ENCODE measurements around the gene CTSA.

Gene CTSA

GRCh38 chr20:45920462-45921336 lies 29.6 kb downstream of the CTSA start:
- ATAC-seq (ENCODE audit: low read depth): peak; percentile 8; the same call in 1 of the 3 replicates
- Histone ChIP-seq H3K27me3 (ENCODE audit: insufficient read depth, poor library complexity, severe bottlenecking) (no peaks in the 10 kb centered on the region), H3K4me3 (ENCODE audit: severe bottlenecking) (no peak overlapping the region), H3K27ac (ENCODE audit: poor library complexity, severe bottlenecking) (no peak overlapping the region), H3K36me3 (ENCODE audit: low read depth) (no peaks in the 10 kb centered on the region), H3K9me3 (ENCODE audit: severe bottlenecking) (no peaks in the 10 kb centered on the region), H3K4me1 (ENCODE audit: insufficient read depth, poor library complexity, severe bottlenecking) (no peaks in the 10 kb centered on the region)
- no peak for DNase-seq (ENCODE audit: low spot score)
- TF ChIP-seq CTCF (IDR thresholded peaks at IDR 0.05; ENCODE audit: poor library complexity, severe bottlenecking): no peak

GRCh38 chr20:45921337-45922189 lies 30.4 kb downstream of the CTSA start:
- no peaks in the 10 kb centered on the region for H3K9me3 ChIP-seq (ENCODE audit: severe bottlenecking)
- H3K36me3 ChIP-seq (ENCODE audit: low read depth): no peaks in the 10 kb centered on the region
- H3K4me3 ChIP-seq (ENCODE audit: severe bottlenecking): no peak overlapping the region
- H3K4me1 ChIP-seq (ENCODE audit: insufficient read depth, poor library complexity, severe bottlenecking): no peaks in the 10 kb centered on the region
- DNase-seq (ENCODE audit: low spot score) (no peak), ATAC-seq (ENCODE audit: low read depth) (no peak)
- H3K27me3 ChIP-seq (ENCODE audit: insufficient read depth, poor library complexity, severe bottlenecking): no peaks in the 10 kb centered on the region
- H3K27ac ChIP-seq (ENCODE audit: poor library complexity, severe bottlenecking): no peak overlapping the region
- no peak for TF ChIP-seq CTCF (IDR thresholded peaks at IDR 0.05; ENCODE audit: poor library complexity, severe bottlenecking)

- TF ChIP-seq CTCF (IDR thresholded peaks at IDR 0.05; ENCODE audit: poor library complexity, severe bottlenecking): no peak
- H3K4me3 ChIP-seq (ENCODE audit: severe bottlenecking): no peak overlapping the region
- 0 out of 3 replicates have a peak, but pooled peaks have one; percentile 8 for ATAC-seq (ENCODE audit: low read depth)
- no peak for DNase-seq (ENCODE audit: low spot score)
- H3K27me3 ChIP-seq (ENCODE audit: insufficient read depth, poor library complexity, severe bottlenecking): no peaks in the 10 kb centered on the region
- no peaks in the 10 kb centered on the region for H3K4me1 ChIP-seq (ENCODE audit: insufficient read depth, poor library complexity, severe bottlenecking)
- no peak overlapping the region for H3K27ac ChIP-seq (ENCODE audit: poor library complexity, severe bottlenecking)
- no peaks in the 10 kb centered on the region for H3K36me3 ChIP-seq (ENCODE audit: low read depth)
- no peaks in the 10 kb centered on the region for H3K9me3 ChIP-seq (ENCODE audit: severe bottlenecking)
Measured at GRCh38 chr20:45924391-45925261, 33.5 kb downstream of the CTSA start.

GRCh38 chr20:45925821-45926506 lies 34.8 kb downstream of the CTSA start:
- Histone ChIP-seq H3K27me3 (ENCODE audit: insufficient read depth, poor library complexity, severe bottlenecking) (no peaks in the 10 kb centered on the region), H3K36me3 (ENCODE audit: low read depth) (no peaks in the 10 kb centered on the region), H3K4me1 (ENCODE audit: insufficient read depth, poor library complexity, severe bottlenecking) (no peaks in the 10 kb centered on the region), H3K9me3 (ENCODE audit: severe bottlenecking) (no peaks in the 10 kb centered on the region), H3K4me3 (ENCODE audit: severe bottlenecking) (no peak overlapping the region), H3K27ac (ENCODE audit: poor library complexity, severe bottlenecking) (no peak overlapping the region)
- no peak for ATAC-seq (ENCODE audit: low read depth)
- no peak for TF ChIP-seq CTCF (IDR thresholded peaks at IDR 0.05; ENCODE audit: poor library complexity, severe bottlenecking)
- no peak for DNase-seq (ENCODE audit: low spot score)
